IMR-90 (cell line): ENCODE measurements around the gene PADI6. TPM values are rescaled to one million over a fixed set of nuclear protein-coding genes. Genes with fewer than 3 reads are reported as not detected.

Experiments used
- ATAC-seq: fragments of 200-7000 bp; cut with Tn5 transposase; 2 replicates; pipeline ENCODE4 v1.9.1; 2020; ENCODE audit warnings: low read depth, mild to moderate bottlenecking, moderate library complexity
- BruUV-seq: library from RNA; stranded (reverse); fragments of 400-500 nt; replicated peaks from 2 replicates; lab custom pipeline; 2021; lab: Mats Ljungman, UMichigan
- CTCF ChIA-PET: fragments of 300-600 bp; formaldehyde crosslinking; extraction: SDS; loops from one replicate; lab custom pipeline; 2021; ENCODE audit warnings: antibody characterized with exemption; lab: Yijun Ruan, JAX
- POLR2A ChIA-PET: fragments of 300-600 bp; sonication (Branson Sonifier 250); formaldehyde crosslinking; loops from one replicate; lab custom pipeline; 2022; ENCODE audit warnings: antibody characterized with exemption; ENCODE audit not compliant: unreplicated experiment; lab: Charles Lee
- DNase-seq: peaks from one replicate; pipeline ENCODE4 v3.0.0; 2013
- H2AFZ ChIP-seq: replicated peaks from 2 replicates; pipeline ENCODE3; 2013; ENCODE audit warnings: low read length, mild to moderate bottlenecking; ENCODE audit not compliant: poor library complexity
- H2AK5ac ChIP-seq: 2 replicates; pipeline ENCODE4 v1.6.1; 2013; ENCODE audit warnings: low read depth, low read length, inconsistent platforms
- H2AK9ac ChIP-seq: replicated peaks from 2 replicates; pipeline ENCODE3; 2013; ENCODE audit warnings: mild to moderate bottlenecking, low read depth, low read length, moderate library complexity; ENCODE audit not compliant: poor library complexity
- H2BK120ac ChIP-seq: 2 replicates; pipeline ENCODE4 v1.6.1; 2013; ENCODE audit warnings: low read depth, low read length, inconsistent platforms
- H2BK15ac ChIP-seq: 3 replicates; pipeline ENCODE4 v1.6.1; 2013; ENCODE audit warnings: low read depth, low read length, inconsistent platforms
- H2BK20ac ChIP-seq: 2 replicates; pipeline ENCODE4 v1.6.1; 2013; ENCODE audit warnings: low read depth, mild to moderate bottlenecking, inconsistent platforms, low read length, moderate library complexity
- H2BK5ac ChIP-seq: 2 replicates; pipeline ENCODE4 v1.6.1; 2013; ENCODE audit warnings: mild to moderate bottlenecking, low read depth, low read length, inconsistent platforms; ENCODE audit not compliant: poor library complexity, severe bottlenecking
- H3K14ac ChIP-seq: replicated peaks from 2 replicates; pipeline ENCODE4 v1.6.1; 2013; ENCODE audit warnings: low read depth, low read length, inconsistent platforms
- H3K18ac ChIP-seq: 2 replicates; pipeline ENCODE4 v1.6.1; 2013; ENCODE audit warnings: low read depth, low read length, control low read depth
- H3K23ac ChIP-seq: 2 replicates; pipeline ENCODE4 v1.6.1; 2013; ENCODE audit warnings: low read depth, low read length, inconsistent platforms
- H3K27ac ChIP-seq: 2 replicates; pipeline ENCODE4 v1.5.1; 2013; ENCODE audit warnings: mild to moderate bottlenecking, control low read depth, low read length; ENCODE audit not compliant: insufficient read depth
- H3K27me3 ChIP-seq: 2 replicates; pipeline ENCODE4 v1.6.1; 2013; ENCODE audit warnings: low read length; ENCODE audit not compliant: control insufficient read depth, insufficient read depth
- H3K36me3 ChIP-seq: 2 replicates; pipeline ENCODE4 v1.6.1; 2013; ENCODE audit warnings: low read length, mixed read lengths; ENCODE audit not compliant: control insufficient read depth, insufficient read depth
- H3K4ac ChIP-seq: 2 replicates; pipeline ENCODE4 v1.6.1; 2013; ENCODE audit warnings: low read depth, low read length, inconsistent platforms
- H3K4me1 ChIP-seq: 2 replicates; pipeline ENCODE4 v1.6.1; 2013; ENCODE audit warnings: low read length, mixed read lengths; ENCODE audit not compliant: control insufficient read depth, insufficient read depth
- H3K4me2 ChIP-seq: 2 replicates; pipeline ENCODE4 v1.6.1; 2013; ENCODE audit warnings: low read depth, mild to moderate bottlenecking, control low read depth, low read length, moderate library complexity
- H3K4me3 ChIP-seq: 2 replicates; pipeline ENCODE4 v1.5.1; 2013; ENCODE audit warnings: low read depth, mild to moderate bottlenecking, control low read depth, low read length, moderate library complexity; ENCODE audit not compliant: insufficient read depth
- H3K56ac ChIP-seq: 2 replicates; pipeline ENCODE4 v1.6.1; 2013; ENCODE audit warnings: low read length, inconsistent platforms; ENCODE audit not compliant: insufficient read depth; ENCODE audit errors: extremely low read depth
- H3K79me1 ChIP-seq, 2 experiments: 2 replicates each; pipeline ENCODE4 v1.6.1; 2013; ENCODE audit warnings: low read length in 2 of 2, inconsistent platforms in 1 of 2, low read depth in 1 of 2
- H3K9ac ChIP-seq: 2 replicates; pipeline ENCODE4 v1.6.1; 2013; ENCODE audit warnings: low read depth, low read length, control low read depth
- H3K9me1 ChIP-seq: 2 replicates; pipeline ENCODE4 v1.6.1; 2013; ENCODE audit warnings: low read length, inconsistent platforms; ENCODE audit not compliant: insufficient read depth
- H3K9me3 ChIP-seq: 2 replicates; pipeline ENCODE4 v1.6.1; 2013; ENCODE audit warnings: low read length; ENCODE audit not compliant: control insufficient read depth, insufficient read depth
- H4K20me1 ChIP-seq: 2 replicates; pipeline ENCODE4 v1.6.1; 2013; ENCODE audit warnings: low read length, inconsistent platforms; ENCODE audit not compliant: insufficient read depth
- H4K5ac ChIP-seq: 2 replicates; pipeline ENCODE4 v1.6.1; 2013; ENCODE audit warnings: mild to moderate bottlenecking, low read depth, low read length, control low read depth
- H4K8ac ChIP-seq, 2 experiments: 2 replicates each; pipeline ENCODE4 v1.6.1; 2013; ENCODE audit warnings: low read depth in 2 of 2, low read length in 2 of 2, control low read depth in 1 of 2, inconsistent platforms in 1 of 2
- H4K91ac ChIP-seq: 2 replicates; pipeline ENCODE4 v1.6.1; 2013; ENCODE audit warnings: low read depth, low read length, inconsistent platforms; ENCODE audit not compliant: insufficient read depth
- BHLHE40 ChIP-seq: fragments of 150-350 bp; IDR thresholded peaks from 2 replicates; pipeline ENCODE4 v1.6.1; 2016; ENCODE audit warnings: mild to moderate bottlenecking, low read depth, low read length
- CHD1 ChIP-seq: IDR thresholded peaks from 2 replicates; pipeline ENCODE4 v1.6.1; 2012; ENCODE audit warnings: low read depth, low read length, improper control_type of control experiment
- NFE2L2 ChIP-seq: fragments of 150-350 bp; IDR thresholded peaks from 2 replicates; pipeline ENCODE4 v1.6.1; 2016; ENCODE audit warnings: low read depth, mild to moderate bottlenecking, low read length
- RAD21 ChIP-seq: IDR thresholded peaks from 2 replicates; pipeline ENCODE4 v1.6.1; 2012; ENCODE audit warnings: low read length, improper control_type of control experiment
- RFX5 ChIP-seq: IDR thresholded peaks from 2 replicates; pipeline ENCODE4 v1.8.0; 2012; ENCODE audit warnings: low read depth, mild to moderate bottlenecking, low read length, moderate library complexity
- WGBS, 2 experiments: methylation state at CpG; one replicate each; pipeline versions ENCODE4 v1.1.5 to v1.1.7; 2013; ENCODE audit warnings: missing lambda C conversion rate in 2 of 2; ENCODE audit not compliant: insufficient read length in 1 of 2; ENCODE audit errors: extremely low coverage in 2 of 2; 5-methylcytosine and 5-hydroxymethylcytosine counted together
- dilution Hi-C: fragments of 300-500 bp; cut with HindIII; formaldehyde crosslinking; loops from one replicate; pipeline ENCODE4 v1.14.3; 2018; ENCODE audit warnings: low sequenced_read_pairs; ENCODE audit not compliant: unreplicated experiment
- in situ Hi-C: fragments of 300-500 bp; cut with MboI; formaldehyde crosslinking; loops from 3 replicates; pipeline ENCODE4 v1.14.3; 2019; ENCODE audit warnings: low sequenced_read_pairs, inconsistent platforms, mixed read lengths
- intact Hi-C: fragments of 100-400 bp; cut with micrococcal nuclease; formaldehyde crosslinking; loops from 2 replicates; pipeline ENCODE4 v1.10.0; 2022
- polyA plus RNA-seq, 3 experiments: library from polyadenylated mRNA; depleted of rRNA; stranded (reverse); fragments of >200 nt; gene quantifications; 2 replicates each; pipeline ENCODE4 v1.2.3, GENCODE V29; 2012; ENCODE audit warnings: low replicate concordance in 1 of 3
- total RNA-seq: library from RNA; depleted of rRNA; stranded (reverse); fragments of >200 nt; gene quantifications from 2 replicates; pipeline ENCODE4 v1.2.3, GENCODE V29; 2012

The PADI6 gene
- total and polyA plus RNA-seq, 2 of the 4 experiments (the other 2 are of a cell fraction) = not detected

GRCh38 chr1:17360272-17360956 lies 11.6 kb upstream of the PADI6 start:
- no peak overlapping the region for H2AFZ ChIP-seq
- H3K27me3 ChIP-seq = peaks cover 19% of the 10 kb centered on the region
- no peak overlapping the region for H3K14ac ChIP-seq
- H3K23ac ChIP-seq = no peak overlapping the region
- H3K79me1 ChIP-seq = no peaks in the 10 kb centered on the region
- H3K27ac ChIP-seq = no peak overlapping the region
- H3K4ac ChIP-seq = no peak overlapping the region
- intact Hi-C loops = no loop called here
- ChIA-PET CTCF (no interaction called here), POLR2A (no interaction called here)
- no peak for DNase-seq
- 67% methylated on average over 1 of the region's 11 CpGs; no CpG with 5 or more reads in 1 of the 2 experiments for WGBS, 2 experiments
- no peaks in the 10 kb centered on the region for H3K4me1 ChIP-seq
- ATAC-seq = no peak
- H2AK5ac ChIP-seq = no peak overlapping the region
- H3K36me3 ChIP-seq = no peaks in the 10 kb centered on the region
- no peak overlapping the region for H2BK5ac ChIP-seq
- H4K5ac ChIP-seq = no peak overlapping the region
- no peak overlapping the region for H4K8ac ChIP-seq
- in situ Hi-C loops = no loop called here
- no peak overlapping the region for H4K91ac ChIP-seq
- no peaks in the 10 kb centered on the region for H4K20me1 ChIP-seq
- no peak overlapping the region for H2AK9ac ChIP-seq
- no peak overlapping the region for H3K4me3 ChIP-seq
- no peaks in the 10 kb centered on the region for H3K9me1 ChIP-seq
- H2BK15ac ChIP-seq = no peak overlapping the region
- TF ChIP-seq RFX5 (no peak), BHLHE40 (no peak), RAD21 (no peak), NFE2L2 (no peak), CHD1 (no peak)
- no peak overlapping the region for H3K56ac ChIP-seq
- BruUV-seq = no TSS peak
- no peak overlapping the region for H3K18ac ChIP-seq
- H3K4me2 ChIP-seq = no peak overlapping the region
- no peaks in the 10 kb centered on the region for H3K9me3 ChIP-seq
- H2BK120ac ChIP-seq = no peak overlapping the region
- H3K9ac ChIP-seq = no peak overlapping the region
- H2BK20ac ChIP-seq = no peak overlapping the region
- dilution Hi-C loops = no loop called here
